Stimulated activated CD8-positive, alpha-beta memory T cell treated with anti-CD3 and anti-CD28 coated beads, Interleukin-12 subunit alpha, Interleukin-12 subunit beta, amount 100 ng/mL, for 24 hours (primary cell): ENCODE data around the gene ZNF622.

ENCODE experiments used
- DNase-seq: peaks from one replicate; pipeline ENCODE4 v3.0.0-alpha.2; 2020; ENCODE audit errors: extremely low read depth

ZNF622 gene, protein sequence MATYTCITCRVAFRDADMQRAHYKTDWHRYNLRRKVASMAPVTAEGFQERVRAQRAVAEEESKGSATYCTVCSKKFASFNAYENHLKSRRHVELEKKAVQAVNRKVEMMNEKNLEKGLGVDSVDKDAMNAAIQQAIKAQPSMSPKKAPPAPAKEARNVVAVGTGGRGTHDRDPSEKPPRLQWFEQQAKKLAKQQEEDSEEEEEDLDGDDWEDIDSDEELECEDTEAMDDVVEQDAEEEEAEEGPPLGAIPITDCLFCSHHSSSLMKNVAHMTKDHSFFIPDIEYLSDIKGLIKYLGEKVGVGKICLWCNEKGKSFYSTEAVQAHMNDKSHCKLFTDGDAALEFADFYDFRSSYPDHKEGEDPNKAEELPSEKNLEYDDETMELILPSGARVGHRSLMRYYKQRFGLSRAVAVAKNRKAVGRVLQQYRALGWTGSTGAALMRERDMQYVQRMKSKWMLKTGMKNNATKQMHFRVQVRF

DNA sequence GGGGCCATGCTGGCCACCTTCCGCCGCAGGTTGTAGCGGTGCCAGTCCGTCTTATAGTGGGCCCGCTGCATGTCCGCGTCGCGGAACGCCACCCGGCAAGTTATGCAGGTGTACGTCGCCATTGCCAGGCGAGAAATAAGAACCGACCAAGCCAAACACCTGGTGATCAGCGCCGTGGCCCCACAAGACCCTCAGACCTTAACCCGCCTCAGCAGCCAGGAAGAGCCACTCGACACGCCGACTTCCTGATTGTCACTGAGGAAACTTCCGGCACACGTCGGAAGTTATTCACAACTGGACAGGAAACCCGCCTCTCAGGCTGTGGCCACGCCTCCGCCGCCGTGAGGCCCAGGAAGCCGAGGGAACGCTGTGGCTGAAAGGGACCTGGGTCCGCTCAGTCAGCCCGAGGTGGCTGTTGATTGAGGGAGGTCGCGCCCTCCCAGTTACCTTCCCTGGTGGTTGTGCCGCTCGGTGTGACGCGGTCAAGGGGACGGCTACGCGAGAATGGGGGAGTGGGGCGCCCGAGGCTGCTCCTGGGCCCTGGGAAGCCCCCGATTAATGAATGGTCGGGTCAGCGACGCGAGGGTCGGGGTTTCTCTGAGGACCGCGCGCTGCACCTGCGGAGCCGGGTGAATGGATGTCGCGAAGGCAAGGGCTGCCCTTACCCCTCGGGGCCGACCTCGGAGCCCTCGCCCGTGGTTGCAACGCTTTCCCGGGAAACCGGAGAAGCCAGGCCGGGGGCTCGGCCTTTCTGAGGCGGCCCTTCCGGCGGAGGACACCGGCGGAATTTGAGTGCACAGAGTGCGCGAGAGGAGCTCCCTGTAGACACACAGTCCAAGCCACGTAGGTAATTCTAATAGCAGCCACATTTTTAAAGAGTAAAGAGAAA lies at the start of gene ZNF622:
Gene ZNF622, minus strand, starts transcription at position 257 of the 889 bp plus-strand sequence. Its CDS starts 135 bp downstream, at position 122.
- DNase-seq, result peak; percentile 71

- no peak for DNase-seq
Measured at GRCh38 chr5:16510098-16510497, 44.5 kb upstream of the ZNF622 start.

DNA sequence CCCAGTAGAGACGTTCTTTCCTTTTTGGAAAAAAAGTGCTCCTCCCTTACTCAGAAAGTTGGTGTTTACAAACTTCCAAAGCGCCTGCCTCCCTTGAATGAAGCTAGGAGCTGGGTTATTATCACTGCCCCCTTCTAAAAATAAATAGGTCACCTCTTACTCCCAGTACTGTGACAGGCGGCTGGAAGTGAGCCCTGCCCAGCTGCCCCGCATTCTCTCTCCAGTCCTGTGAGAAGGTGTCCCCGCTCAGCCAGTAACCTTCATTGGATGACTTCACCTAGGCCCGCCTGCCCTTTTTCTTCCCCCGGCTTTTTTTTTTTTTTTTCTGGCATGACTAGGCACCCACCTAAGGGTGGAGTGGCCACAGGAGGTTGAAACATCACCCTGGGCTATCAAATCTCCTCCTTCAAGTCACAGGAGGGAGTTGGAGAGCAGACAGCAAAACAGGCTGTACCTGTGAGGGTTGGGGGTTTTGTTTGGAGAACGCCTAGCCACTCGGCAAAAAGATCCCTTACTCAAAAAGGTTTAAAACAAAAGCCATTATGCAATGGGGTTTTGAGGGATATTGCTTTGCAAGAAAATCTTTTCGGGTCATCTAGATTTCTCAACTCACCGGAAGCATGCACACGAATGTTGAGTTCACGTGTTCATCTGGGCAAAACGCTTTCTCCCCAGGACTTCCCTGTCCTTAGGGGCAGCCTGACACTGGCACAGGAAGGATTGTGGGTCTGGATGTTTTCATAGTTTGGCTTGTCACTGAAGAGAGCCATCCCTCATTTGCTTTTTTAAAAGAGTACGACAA lies 43.3 kb upstream of the ZNF622 start:
- no peak for DNase-seq

GRCh38 chr5:16507716-16508115 lies 42.1 kb upstream of the ZNF622 start:
- DNase-seq, result no peak

DNA sequence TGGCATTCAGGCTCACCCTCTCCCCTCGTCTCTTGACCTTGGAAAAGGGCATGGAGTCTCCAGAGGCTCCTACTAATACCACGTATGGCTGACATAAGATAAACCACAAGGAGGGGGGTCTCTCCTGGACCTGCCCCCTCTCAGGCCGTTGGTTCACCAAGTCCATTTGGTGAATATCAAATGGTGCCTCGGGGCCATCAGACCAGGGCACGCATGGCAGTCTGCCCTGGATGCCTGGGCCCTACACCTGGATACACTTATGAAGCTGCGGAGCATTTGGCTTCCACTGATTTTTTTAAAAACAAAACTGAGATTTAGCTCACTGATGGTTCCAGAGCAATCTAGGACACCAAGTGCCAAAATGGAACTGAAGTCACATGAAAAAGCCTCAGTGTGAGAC lies 40.3 kb upstream of the ZNF622 start:
- no peak for DNase-seq

DNA sequence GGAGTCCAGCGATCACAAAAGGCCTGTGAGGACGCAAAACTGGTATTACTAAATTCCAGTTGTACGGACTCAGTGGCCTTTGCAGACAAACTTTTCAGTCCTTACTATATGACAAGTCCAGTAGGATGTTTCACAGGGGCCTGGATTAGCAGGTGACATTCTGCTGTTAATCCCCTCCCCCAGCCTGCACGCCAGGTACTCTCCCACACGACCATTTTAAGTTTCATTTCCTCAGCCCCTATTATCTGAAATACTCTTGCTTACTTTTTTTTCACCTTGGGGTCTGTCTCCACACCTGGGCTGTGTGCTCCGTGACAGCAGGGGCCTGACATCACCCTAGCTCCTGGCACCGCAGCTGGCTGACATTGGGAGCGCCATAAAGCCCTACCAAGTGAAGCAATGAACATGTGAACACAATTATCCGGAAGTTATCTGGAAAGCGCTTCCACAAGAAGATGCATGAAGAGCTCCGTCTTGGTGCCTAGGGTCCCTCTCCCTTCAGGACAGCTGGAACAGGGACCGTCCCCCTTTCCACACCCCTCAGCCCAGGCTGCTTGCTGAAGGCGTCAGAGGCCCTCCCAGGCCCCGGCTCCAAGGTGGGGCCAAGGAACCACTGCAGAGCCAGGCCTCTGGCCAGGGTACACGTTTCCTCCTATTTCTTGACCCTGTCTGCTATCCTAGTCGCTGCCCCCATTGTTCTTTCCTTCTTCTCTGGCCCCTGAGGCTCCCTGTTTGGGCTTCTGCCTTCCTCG lies 39.7 kb upstream of the ZNF622 start:
- no peak for DNase-seq

- DNase-seq, result no peak
Measured at GRCh38 chr5:16504571-16504970, 39.0 kb upstream of the ZNF622 start.

DNA sequence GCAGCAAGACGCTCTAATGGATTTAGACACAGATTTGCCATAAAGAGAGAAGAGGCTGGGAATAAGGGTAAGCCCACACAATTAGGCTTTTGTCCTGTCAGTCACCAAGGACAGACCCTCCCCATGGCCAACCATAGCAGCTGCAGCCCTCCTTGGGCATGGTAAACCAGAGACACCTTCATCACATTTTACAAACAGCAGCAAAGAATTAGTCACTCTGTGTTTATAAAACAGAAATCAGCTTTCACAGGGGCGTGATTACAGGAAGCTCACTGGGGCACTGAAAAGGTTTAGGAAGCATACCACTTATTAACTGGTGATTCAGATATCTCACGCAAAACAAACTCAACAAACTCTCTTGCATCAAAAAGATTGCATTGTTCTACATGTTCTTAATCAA lies 37.3 kb upstream of the ZNF622 start:
- no peak for DNase-seq

- DNase-seq, result no peak
Measured at GRCh38 chr5:16500024-16500423, 34.4 kb upstream of the ZNF622 start.

- no peak for DNase-seq
Measured at GRCh38 chr5:16497546-16497945, 31.9 kb upstream of the ZNF622 start.

DNA sequence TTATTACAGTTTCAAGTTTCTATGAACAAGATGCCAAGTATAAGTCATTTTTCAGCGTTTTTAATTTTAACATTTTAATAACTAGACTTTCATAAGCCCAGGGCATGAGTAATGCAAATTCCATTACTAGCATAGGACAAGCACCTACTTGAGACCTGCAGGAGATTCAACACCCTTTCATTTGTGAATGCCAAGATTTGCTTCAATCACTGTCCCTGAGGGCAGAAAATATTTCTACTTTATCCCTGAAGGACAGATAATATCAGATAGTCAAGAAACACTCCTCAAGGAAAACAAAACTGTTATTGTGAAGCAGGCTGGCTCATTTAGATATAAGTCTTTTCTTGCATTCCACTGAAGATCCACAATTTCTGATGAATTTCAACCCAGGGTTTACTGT lies 27.7 kb upstream of the ZNF622 start:
- DNase-seq, result no peak

DNA sequence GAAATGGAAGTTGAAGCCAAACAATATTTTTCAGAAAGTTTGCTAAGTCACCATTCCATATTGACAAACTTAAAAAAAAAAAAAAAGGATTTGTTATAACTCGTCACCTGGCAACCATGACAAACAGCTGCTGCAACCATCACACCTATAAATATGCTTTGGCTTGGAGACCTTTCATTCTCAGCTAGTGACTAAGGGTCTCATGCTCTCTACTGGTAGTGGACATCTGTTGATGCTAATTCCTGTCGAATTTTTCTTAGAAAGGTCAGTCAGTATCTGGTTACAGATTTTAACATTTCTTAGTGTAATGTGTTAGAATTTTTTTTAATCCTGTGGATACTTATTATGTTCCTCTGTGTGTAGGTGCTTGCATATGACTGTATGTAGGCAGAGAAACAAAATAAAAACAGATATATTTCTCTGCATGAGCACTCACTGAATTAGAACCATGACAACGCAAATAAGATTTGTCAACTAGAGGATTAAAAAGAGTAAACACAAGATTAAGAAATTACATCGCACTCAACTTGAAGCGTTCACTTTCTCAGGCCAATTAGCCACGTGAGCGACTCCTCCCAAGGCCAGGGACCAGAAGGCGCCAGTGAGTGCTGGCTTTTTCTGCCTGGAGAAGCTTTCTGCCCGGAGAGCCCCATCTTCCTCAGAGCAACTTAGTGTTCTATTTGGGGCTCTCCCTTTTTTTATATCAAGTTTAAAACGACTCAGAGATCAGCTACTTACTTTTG lies 27.0 kb upstream of the ZNF622 start:
- no peak for DNase-seq

DNA sequence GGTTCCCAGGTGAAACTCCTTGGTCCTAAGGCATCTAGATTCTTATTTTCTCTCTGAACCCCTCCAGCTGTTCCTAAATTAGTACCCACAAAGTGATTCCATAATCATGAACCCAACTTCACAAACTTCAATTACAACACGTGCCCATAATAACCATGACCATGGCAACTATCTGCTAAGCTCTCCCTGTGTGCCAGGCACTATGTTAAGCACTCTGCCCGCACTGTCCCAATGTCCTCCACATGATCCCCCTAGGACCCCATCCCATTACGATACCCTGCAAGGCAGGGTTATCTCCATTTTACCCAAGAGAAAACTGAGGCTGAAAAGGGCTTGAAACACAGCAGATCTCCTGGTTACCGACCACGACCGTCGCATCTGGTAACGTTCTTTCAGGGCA lies 25.3 kb upstream of the ZNF622 start:
- DNase-seq, result no peak

GRCh38 chr5:16489322-16489791 lies 23.8 kb upstream of the ZNF622 start:
- DNase-seq, result no peak

GRCh38 chr5:16487456-16487855 lies 21.9 kb upstream of the ZNF622 start:
- no peak for DNase-seq

DNA sequence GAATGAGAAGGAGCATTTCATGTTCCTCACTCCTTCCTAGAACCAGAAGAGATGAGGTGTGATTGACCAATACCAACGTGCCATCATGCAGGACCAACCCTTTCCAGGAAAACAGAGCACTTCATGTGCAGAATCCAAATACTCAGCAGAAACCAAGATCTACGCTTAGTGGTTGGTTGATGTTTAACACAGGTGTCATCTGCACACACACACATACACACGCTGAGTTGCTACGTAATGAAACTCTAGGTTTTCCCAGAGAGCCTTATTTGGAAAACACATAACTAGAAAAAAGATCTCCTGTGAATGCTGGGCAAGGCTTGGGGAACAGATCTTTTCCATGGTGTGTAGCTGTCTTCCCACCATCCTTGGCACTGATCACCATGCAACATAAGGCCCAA lies 21.1 kb upstream of the ZNF622 start:
- no peak for DNase-seq

- DNase-seq, result no peak
Measured at GRCh38 chr5:16485656-16486055, 20.1 kb upstream of the ZNF622 start.

DNA sequence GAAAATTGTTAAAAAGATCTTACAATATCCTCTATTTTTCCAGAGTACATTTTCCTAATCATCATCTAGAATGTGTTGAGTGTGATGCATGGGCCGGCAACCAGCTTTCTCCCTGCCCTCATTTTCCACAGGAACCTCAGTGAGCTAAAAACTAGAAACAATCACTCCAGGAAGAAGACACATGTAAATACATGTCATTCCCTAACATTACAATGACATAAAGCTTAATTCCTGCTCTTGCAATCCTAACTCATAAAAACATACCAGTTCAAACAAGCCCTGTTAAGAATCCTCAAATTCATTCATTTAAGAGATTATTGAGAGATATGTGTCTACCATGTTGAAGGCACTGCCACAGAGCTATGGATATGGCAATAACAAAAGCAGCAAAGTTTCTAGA lies 18.5 kb upstream of the ZNF622 start:
- no peak for DNase-seq

DNA sequence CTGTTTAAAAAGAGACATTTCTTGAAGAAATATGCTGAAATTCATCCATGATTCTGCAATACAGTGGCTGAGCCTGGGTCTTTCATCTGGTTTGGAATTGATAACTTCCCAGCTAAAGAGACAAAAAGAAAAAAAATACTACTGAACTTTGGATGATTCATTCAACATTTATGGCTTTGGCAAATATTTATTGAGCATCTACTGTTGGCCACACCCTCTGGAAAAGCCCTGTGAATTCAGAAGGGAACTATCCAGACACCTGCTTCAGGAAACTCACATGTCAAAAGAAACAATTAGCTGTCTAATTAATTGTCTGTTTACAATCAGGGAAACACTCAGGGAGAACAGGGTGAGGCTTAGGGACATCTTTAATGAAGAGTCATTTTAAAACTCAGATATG lies 17.8 kb upstream of the ZNF622 start:
- no peak for DNase-seq

DNA sequence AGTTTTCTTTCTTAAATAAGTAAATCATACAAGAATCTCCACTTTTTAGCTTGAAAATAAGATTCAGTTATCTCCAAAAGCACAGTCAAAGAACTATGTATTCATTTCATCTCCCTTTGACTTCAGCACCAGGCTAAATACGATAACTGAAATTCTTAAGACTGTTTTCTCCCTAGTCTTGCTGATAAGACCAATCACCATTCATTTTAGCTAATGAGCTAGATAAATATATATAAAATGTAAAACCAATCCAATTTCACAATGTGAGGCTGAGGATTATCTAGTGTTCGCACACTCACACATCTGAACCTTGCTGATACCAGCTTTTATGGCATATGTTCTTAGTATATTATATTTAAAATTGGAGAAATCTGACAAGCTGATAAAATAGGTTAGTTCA lies 17.3 kb upstream of the ZNF622 start:
- DNase-seq, result no peak
